GM10266 (cell line): ENCODE results near the gene STRN4.

ENCODE experiments used
- DNase-seq: peaks from one replicate; pipeline ENCODE4 v3.0.0; 2012; ENCODE audit errors: extremely low spot score
- TF ChIP-seq, protein P1 (sequence below): IDR thresholded peaks from 2 replicates; pipeline ENCODE4 v1.5.1; 2012; ENCODE audit warnings: mild to moderate bottlenecking, low read depth; ENCODE audit not compliant: control insufficient read depth, insufficient read depth; ENCODE audit errors: missing control alignments

Gene STRN4

DNA sequence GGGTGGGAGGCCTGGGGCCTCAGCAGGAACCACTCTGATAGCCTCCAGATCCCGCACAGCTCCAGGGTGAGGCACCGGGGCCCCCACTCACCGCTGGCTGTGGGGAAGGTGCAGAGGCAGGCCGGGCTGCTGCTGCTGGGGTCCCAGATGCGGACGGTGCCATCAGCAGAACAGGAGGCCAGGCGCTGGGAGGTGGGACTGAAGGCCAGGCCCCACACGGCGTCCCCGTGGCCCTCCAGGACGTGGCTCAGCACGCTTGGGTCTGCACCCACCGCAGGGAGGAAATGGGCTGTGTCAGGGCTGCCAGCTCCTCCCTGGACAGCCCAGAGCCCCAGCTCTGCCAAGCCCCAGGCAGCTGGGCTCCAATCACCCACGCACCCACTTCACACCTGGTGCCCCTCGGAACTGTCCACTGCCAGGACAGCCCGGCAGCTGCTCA, 23.2 kb downstream of the STRN4 start:
- TF ChIP-seq, protein P1, sequence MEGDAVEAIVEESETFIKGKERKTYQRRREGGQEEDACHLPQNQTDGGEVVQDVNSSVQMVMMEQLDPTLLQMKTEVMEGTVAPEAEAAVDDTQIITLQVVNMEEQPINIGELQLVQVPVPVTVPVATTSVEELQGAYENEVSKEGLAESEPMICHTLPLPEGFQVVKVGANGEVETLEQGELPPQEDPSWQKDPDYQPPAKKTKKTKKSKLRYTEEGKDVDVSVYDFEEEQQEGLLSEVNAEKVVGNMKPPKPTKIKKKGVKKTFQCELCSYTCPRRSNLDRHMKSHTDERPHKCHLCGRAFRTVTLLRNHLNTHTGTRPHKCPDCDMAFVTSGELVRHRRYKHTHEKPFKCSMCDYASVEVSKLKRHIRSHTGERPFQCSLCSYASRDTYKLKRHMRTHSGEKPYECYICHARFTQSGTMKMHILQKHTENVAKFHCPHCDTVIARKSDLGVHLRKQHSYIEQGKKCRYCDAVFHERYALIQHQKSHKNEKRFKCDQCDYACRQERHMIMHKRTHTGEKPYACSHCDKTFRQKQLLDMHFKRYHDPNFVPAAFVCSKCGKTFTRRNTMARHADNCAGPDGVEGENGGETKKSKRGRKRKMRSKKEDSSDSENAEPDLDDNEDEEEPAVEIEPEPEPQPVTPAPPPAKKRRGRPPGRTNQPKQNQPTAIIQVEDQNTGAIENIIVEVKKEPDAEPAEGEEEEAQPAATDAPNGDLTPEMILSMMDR = no peak
- DNase-seq = no peak

DNA sequence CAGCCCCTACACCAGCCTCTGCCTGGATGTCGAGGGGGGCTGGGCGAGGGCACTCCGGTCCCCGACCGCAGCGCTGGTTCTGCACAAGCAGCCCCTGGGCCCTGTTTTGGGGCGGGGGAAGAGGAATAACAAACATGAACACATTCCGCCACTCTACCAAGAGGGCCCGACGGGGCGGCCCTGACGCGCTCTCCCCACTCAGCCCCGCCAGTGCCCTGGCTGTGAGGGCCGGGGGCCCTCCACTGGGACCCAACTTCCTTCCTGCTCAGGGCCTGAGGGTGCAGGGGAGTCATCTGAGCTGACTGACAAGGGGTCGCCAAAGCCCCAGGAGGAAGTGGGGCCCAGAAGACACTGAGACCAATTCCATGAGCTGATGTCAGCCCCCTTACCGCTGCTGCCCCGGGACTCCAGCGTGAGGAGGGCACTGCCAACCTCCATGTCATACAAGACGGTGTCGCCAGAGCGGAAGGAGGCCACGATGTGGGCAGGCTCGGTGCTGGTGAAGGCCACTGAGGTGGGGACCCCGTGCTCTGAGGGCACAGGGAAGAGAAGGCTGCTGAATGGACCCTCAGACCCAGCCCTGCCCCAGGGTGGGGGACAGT, 23.7 kb downstream of the STRN4 start:
- no peak for DNase-seq
- TF ChIP-seq, protein P1 = no peak

DNA sequence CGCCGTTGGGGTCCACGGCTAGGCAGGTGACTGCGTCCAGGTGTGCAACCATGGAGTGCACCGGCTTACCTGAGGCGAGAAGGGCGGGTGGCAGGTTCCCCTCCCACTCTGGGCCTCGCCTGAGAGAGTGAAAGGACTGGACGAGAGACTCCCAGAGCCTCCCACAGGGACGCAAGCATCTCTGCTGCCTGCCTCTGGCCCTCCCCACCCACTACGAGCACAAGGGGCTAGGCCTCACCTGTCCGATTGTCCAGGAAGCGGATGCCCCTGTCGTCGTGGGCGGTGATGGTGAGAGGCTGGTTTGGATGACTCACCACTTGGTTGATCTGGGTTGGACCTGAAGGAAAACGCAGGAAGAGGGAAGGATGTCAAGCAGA, 24.3 kb downstream of the STRN4 start:
- DNase-seq = no peak
- TF ChIP-seq, protein P1 = no peak

DNA sequence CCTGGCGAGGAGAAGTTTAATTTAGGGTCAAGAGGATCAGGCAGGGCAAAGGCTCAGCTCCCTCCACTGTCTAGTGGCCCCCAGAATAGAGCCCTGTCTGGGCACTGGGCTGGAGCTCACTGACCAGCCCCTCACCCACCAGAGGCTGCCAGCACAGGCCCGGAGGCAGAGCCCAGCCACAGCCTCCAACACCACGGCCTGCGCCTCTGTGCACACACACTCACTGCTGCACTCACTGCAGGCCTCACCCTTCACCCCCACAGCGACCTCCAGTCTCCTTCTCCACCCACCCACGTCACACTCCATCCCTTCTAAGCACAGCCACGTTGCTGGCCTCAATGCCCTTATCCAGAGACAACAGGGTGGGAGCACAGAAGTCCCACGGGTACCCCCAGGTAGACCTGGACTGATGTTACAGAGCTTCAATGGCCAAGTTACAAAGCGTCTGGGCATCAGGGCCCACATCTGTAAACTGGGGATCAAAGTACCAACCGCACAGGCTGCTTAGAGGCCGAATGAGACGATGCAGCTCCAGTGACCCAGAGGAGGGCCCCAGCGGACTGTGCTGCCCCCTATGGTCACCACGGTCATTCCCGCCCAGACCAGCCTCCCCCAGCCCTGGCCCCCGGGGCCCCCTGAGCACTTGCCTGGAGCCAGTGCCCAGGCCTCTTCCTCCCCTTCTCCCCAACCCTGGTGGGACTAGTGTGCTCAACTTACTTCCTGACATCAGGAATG, 24.8 kb downstream of the STRN4 start:
- DNase-seq = no peak
- TF ChIP-seq, protein P1 = peak; percentile 17

DNA sequence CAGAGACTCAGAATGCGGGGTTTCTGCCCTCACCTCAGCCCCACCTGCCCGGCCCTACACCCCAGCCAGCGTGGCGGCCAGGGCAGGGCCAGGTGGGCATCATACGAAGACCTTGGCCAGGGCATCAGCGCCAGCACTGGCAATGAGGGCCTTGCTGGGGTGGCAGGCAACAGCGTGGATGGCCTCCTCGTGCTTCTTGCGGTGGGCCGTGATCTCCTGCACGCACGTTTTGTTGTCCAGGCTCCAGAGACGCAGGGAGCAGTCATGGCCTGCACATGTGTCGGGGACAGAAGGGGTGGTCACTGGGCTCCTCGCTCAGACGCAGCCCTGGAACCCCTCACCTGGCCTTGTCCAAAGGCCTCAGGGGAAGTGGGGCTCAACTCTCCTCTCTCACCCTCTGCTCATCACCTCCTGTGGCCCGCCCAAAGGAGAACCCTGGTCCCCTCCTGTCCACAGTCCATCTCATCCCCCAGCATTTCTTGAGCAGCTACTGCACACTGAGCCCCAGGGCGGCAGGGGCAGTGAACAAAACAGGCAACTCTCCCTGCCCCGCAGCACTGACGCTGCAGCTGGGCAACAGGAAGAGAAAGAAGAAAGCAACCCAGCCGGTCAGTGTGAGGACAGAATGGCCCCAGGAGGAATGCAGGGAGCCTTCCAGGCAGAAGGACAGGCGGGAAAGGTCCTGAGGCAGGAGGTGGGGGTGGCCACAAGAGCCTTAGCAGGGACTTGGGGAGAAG, 25.6 kb downstream of the STRN4 start:
- TF ChIP-seq, protein P1 = no peak
- DNase-seq = no peak

DNA sequence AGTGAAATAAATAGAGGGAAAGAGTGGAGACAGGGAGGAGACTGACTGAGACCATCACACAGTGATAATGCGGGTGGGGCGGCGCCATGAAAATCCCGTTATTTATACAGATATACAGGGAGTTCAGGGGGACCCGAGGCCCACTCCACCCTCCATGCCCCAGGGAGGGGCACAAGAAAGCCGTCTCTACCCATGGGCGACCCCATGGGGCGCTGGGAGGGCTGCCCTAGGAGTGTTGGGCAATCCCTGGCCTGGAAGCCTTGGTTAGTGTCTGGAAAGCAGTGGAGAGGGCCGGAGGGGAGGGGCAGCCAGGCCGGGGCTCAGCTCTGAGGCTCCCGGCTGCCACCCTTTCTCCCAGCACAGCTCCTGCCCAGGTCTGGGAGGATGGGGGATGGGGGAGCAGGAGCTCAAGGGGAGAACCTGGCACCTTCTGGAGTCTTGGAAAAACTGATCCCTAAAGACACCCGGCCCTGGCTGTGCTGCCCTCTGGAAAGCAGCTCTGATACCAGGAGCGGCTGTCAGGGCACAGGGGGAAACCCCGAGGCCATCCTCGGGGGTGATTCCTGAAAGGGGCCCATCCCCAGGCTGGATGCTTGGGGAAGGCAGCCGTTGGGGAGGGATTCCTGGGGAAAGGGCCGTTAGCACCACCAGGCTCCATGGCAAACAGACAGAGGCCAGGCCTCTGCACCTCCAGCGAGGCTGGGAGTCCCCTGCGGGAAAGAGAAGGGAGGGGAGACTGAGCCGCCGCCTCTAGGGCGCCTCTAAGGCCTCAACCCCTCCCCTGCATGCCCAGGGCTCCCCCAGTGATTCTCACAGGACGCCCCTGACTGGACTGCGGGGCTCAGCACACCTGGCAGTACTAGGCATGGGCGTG, 26.4 kb downstream of the STRN4 start:
- no peak for DNase-seq
- TF ChIP-seq, protein P1 = no peak
